ENCODE data around the gene SMIM3. TPM values are rescaled to one million over a fixed set of nuclear protein-coding genes. Genes with fewer than 3 reads are reported as not detected.

SMIM3 gene
- total and polyA plus RNA-seq, 2 of the 8 experiments (the other 6 are each of a cell fraction or from before 2014, with no cell fraction given), result 10.4 to 15.7 TPM

DNA sequence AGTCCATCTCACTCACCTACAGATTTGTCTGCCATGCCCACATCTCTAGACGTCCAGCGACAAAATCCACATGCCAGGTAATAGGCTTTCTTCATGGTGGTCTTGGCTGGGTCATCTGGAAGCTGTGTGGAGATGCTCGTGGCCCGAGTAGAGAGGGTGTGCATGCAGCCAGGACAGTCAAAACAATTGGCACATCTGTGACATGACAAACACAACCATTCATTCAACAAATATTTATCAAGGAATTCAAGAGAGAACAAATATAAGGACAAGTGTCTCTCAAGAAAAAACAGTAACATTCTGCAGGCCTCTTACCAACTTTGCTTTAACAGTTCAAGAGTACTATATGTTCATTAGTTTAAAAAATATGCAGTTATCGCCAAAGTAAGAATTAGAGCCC lies 25.1 kb upstream of the SMIM3 start:
- H3K4me2 ChIP-seq (ENCODE audit: insufficient read depth in 1 of 2, low read depth in 2 of 2, low read length in 2 of 2), result no peak overlapping the region
- no peaks in the 10 kb centered on the region for H4K20me1 ChIP-seq (replicated peaks in 1 of 2; ENCODE audit: control insufficient read depth in 1 of 2, insufficient read depth in 2 of 2, low read length in 2 of 2)
- no peak overlapping the region for H2BK5ac ChIP-seq (ENCODE audit: low read depth, low read length)
- no peak overlapping the region for H3K4ac ChIP-seq (replicated peaks; ENCODE audit: insufficient read length, low read depth, low read length)
- FAIRE-seq (no peak), DNase-seq (ENCODE audit: low read depth in 1 of 2, low spot score in 2 of 2) (no peak)
- no peak overlapping the region for H2BK120ac ChIP-seq (replicated peaks; ENCODE audit: low read depth, low read length)
- no peak for TF ChIP-seq SIX5 (IDR thresholded peaks at IDR 0.05; ENCODE audit: low read depth, low read length)
- TF ChIP-seq EP300 (IDR thresholded peaks at IDR 0.05; ENCODE audit: borderline replicate concordance in 1 of 2, low read depth in 2 of 2, low read length in 2 of 2), result no peak
- TF ChIP-seq SAP30 (IDR thresholded peaks at IDR 0.05; ENCODE audit: insufficient read depth, insufficient replicate concordance, low read length), result no peak
- no peak for TF ChIP-seq GTF2F1 (IDR thresholded peaks at IDR 0.05; ENCODE audit: borderline replicate concordance, low read depth, low read length)
- TF ChIP-seq CBX5 (IDR thresholded peaks at IDR 0.05; ENCODE audit: low read depth, low read length), result no peak
- TF ChIP-seq TBP (IDR thresholded peaks at IDR 0.05; ENCODE audit: low read depth, low read length), result no peak
- no peak for TF ChIP-seq RFX5 (IDR thresholded peaks at IDR 0.05; ENCODE audit: borderline replicate concordance, low read depth, low read length)
- TF ChIP-seq EGR1 (IDR thresholded peaks at IDR 0.05; ENCODE audit: borderline replicate concordance, low read depth, low read length), result no peak
- TF ChIP-seq SIRT6 (IDR thresholded peaks at IDR 0.05; ENCODE audit: low read length), result no peak
- TF ChIP-seq CBX8 (IDR thresholded peaks at IDR 0.05; ENCODE audit: borderline replicate concordance, low read depth, low read length), result no peak
- no peak overlapping the region for H3K4me3 ChIP-seq (ENCODE audit: extremely low read depth in 1 of 4, insufficient read depth in 2 of 4, low read depth in 3 of 4, low read length in 4 of 4)
- no peaks in the 10 kb centered on the region for H3K79me1 ChIP-seq (ENCODE audit: low read depth, low read length)
- H2BK15ac ChIP-seq (ENCODE audit: low read length), result no peak overlapping the region
- no peak overlapping the region for H3K27ac ChIP-seq (ENCODE audit: low read depth, low read length)
- no peak overlapping the region for H4K91ac ChIP-seq (replicated peaks; ENCODE audit: insufficient read length, low read length)
- H3K4me1 ChIP-seq (replicated peaks in 1 of 4; ENCODE audit: control insufficient read depth in 3 of 4, insufficient read depth in 4 of 4, low read length in 3 of 4), result no peaks in the 10 kb centered on the region; a peak in 1 of 7 replicates
- no peaks in the 10 kb centered on the region for H3K9me3 ChIP-seq (ENCODE audit: insufficient read depth in 2 of 2, low read depth in 1 of 2, low read length in 1 of 2)
- H4K8ac ChIP-seq (ENCODE audit: extremely low read depth, insufficient read depth, low read length), result no peak overlapping the region
- H3K27me3 ChIP-seq (replicated peaks in 1 of 4; ENCODE audit: control insufficient read depth in 3 of 4, extremely low read depth in 1 of 4, insufficient read depth in 3 of 4, low read length in 3 of 4), result no peaks in the 10 kb centered on the region
- no peaks in the 10 kb centered on the region for H3K23me2 ChIP-seq (ENCODE audit: low read depth, low read length)
- no peak overlapping the region for H2AFZ ChIP-seq (ENCODE audit: low read length)
- H4K5ac ChIP-seq (ENCODE audit: insufficient read length, low read depth, low read length), result no peak overlapping the region
- no peak overlapping the region for H3K56ac ChIP-seq (replicated peaks; ENCODE audit: insufficient read length, low read depth, low read length)
- no peak overlapping the region for H2BK20ac ChIP-seq (ENCODE audit: low read length)
- no peak overlapping the region for H3K14ac ChIP-seq (ENCODE audit: insufficient read length)
- no peak overlapping the region for H3K23ac ChIP-seq (ENCODE audit: insufficient read length)
- H3K36me3 ChIP-seq (ENCODE audit: control insufficient read depth in 2 of 4, insufficient read depth in 4 of 4, low read length in 3 of 4), result peaks cover 4 to 51% (median 23%) of the 10 kb centered on the region in 4 experiments; a peak in 7 of 8 replicates
- H3K9ac ChIP-seq (replicated peaks in 1 of 4; ENCODE audit: extremely low read depth in 1 of 4, low read depth in 3 of 4, low read length in 3 of 4), result no peak overlapping the region
- H3K79me2 ChIP-seq (ENCODE audit: control insufficient read depth in 1 of 2, insufficient read depth in 2 of 2, low read length in 2 of 2), result peaks cover 4 to 33% of the 10 kb centered on the region in 2 experiments; a peak in 3 of 4 replicates
- CTCF ChIA-PET (ENCODE audit: partially characterized antibody), result interaction anchor here (1.0 to 1.6 kb wide), 3 partner anchors 12 to 48 kb away, joined by 3 to 4 read pairs (median 3); no protein-coding TSS in a partner anchor
- no peak overlapping the region for H2AK5ac ChIP-seq (ENCODE audit: low read depth, low read length)
- H2BK12ac ChIP-seq (ENCODE audit: low read depth, low read length), result no peak overlapping the region
- 96% methylated on average over 5 of the region's 5 CpGs; no CpG with 5 or more reads in 1 of the 2 experiments for WGBS, 2 experiments (ENCODE audit: extremely low coverage in 1 of 2, insufficient coverage in 1 of 2, insufficient read length in 1 of 2, insufficient replicate concordance in 2 of 2, low coverage in 1 of 2, low lambda C conversion rate in 2 of 2, missing lambda C conversion rate in 1 of 2)
- H3K18ac ChIP-seq (ENCODE audit: extremely low read depth, low read length), result no peak overlapping the region
- POLR2A ChIA-PET (ENCODE audit: partially characterized antibody), result interaction anchor here (0.9 to 1.2 kb wide), 2 partner anchors 12 to 18 kb away, joined by 3 to 4 read pairs; no protein-coding TSS in a partner anchor
